Measurements from ENCODE around the gene PDE6B.
A peak's percentile ranks its signal among the peaks of the same experiment; 100 is the strongest.
"Not testable (repeated sequence)": the region's sequence is repeated elsewhere in the genome, so short reads cannot be mapped to it uniquely, and the experiment has no call there.

Gene PDE6B

GRCh38 chr4:656436-657337 is 31.3 kb downstream of the PDE6B start:
- DNase-seq (ENCODE audit: low read depth in 3 of 3) = no peak

GRCh38 chr4:657338-657833 is 32.0 kb downstream of the PDE6B start:
- no peak for DNase-seq (ENCODE audit: low read depth in 3 of 3)

- DNase-seq (ENCODE audit: low read depth in 3 of 3) = no peak
These were observed 32.7 kb downstream of the PDE6B start for GRCh38 chr4:657834-658667.

GRCh38 chr4:658681-659667 is 33.6 kb downstream of the PDE6B start:
- no peak for DNase-seq (ENCODE audit: low read depth in 3 of 3)

- DNase-seq (ENCODE audit: low read depth in 3 of 3) = no peak
These were observed 34.5 kb downstream of the PDE6B start for GRCh38 chr4:659851-660250.

- no peak for DNase-seq (ENCODE audit: low read depth in 3 of 3)
These were observed 35.0 kb downstream of the PDE6B start for GRCh38 chr4:660401-660800.

- no peak for DNase-seq (ENCODE audit: low read depth in 3 of 3)
These were observed 35.9 kb downstream of the PDE6B start for GRCh38 chr4:661231-661630.

GRCh38 chr4:661881-662761 is 36.7 kb downstream of the PDE6B start:
- DNase-seq (ENCODE audit: low read depth in 3 of 3) = no peak

- no peak for DNase-seq (ENCODE audit: low read depth in 3 of 3)
These were observed 37.7 kb downstream of the PDE6B start for GRCh38 chr4:663046-663437.

GRCh38 chr4:663438-664428 is 38.4 kb downstream of the PDE6B start:
- DNase-seq (ENCODE audit: low read depth in 3 of 3) = peak; percentile 54 to 69 (median 64)

GRCh38 chr4:664713-665231 is 39.4 kb downstream of the PDE6B start:
- DNase-seq (ENCODE audit: low read depth in 3 of 3) = no peak

- DNase-seq (ENCODE audit: low read depth in 3 of 3) = no peak
These were observed 40.0 kb downstream of the PDE6B start for GRCh38 chr4:665381-665750.

GRCh38 chr4:665751-666435 is 40.5 kb downstream of the PDE6B start:
- no peak for DNase-seq (ENCODE audit: low read depth in 3 of 3)

GRCh38 chr4:666436-666810 is 41.0 kb downstream of the PDE6B start:
- DNase-seq (ENCODE audit: low read depth in 3 of 3) = no peak

GRCh38 chr4:666822-667544 is 41.6 kb downstream of the PDE6B start:
- no peak for DNase-seq (ENCODE audit: low read depth in 3 of 3)

- DNase-seq (ENCODE audit: low read depth in 3 of 3) = no peak
These were observed 42.2 kb downstream of the PDE6B start for GRCh38 chr4:667545-667925.

GRCh38 chr4:668219-668618 is 42.8 kb downstream of the PDE6B start:
- not testable (repeated sequence) for DNase-seq (ENCODE audit: low read depth in 3 of 3)
